Fibroblast of peridontal ligament (primary cell): Measurements from ENCODE around the gene STRA6.

ENCODE experiments used
- DNase-seq: peaks from one replicate; pipeline ENCODE4 v3.0.0-alpha.2; 2010; ENCODE audit errors: extremely low read depth

The STRA6 gene

GRCh38 chr15:74207652-74208440 is 5.3 kb upstream of the STRA6 start:
- no peak for DNase-seq

- peak; percentile 28 for DNase-seq
Measured at GRCh38 chr15:74206801-74207281, 4.3 kb upstream of the STRA6 start.

DNA sequence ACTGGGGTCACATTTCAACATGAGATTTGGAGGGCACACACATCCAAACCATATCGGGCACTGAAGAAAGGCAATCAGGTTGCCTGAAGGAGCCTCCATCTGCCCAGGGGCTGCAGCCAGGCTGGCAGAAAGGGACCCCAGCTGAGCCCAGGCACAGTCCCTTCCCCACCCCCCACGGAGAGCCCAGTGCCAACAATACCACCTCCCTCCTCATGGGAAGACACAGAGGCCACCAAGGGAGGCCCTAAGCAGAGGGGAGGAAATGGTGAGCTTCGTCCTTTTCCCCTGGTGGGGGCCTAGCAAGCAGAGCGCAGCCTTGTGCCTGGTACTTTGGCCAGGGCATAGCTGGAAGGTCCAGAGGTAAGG is 3.0 kb upstream of the STRA6 start:
- no peak for DNase-seq

DNA sequence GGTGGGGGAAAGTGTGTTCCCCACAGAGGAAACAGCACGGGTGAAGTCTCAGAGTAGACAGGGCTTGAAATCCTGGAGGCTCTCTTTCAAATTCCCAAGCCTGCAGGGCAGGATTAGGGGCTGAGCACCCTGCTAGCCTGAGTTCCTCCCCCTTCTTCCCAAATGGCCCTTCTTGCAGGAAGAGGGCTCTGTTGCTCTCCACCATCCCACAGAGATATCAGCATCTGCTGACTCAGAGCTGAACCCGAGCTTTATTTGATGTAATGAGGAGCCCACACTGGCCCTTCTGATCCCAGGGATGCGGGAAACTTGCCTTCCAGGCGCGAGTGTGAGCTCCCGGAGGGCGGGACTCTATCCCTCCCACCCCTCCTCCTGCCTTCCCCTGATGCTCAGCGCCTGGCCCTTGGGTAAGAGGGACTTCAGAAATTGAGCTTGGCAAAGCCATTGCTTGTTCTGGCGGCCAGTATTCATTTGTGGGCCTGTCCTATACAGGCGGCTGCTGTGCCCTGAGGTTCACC is 1.4 kb upstream of the STRA6 start:
- DNase-seq: peak; percentile 54

DNA sequence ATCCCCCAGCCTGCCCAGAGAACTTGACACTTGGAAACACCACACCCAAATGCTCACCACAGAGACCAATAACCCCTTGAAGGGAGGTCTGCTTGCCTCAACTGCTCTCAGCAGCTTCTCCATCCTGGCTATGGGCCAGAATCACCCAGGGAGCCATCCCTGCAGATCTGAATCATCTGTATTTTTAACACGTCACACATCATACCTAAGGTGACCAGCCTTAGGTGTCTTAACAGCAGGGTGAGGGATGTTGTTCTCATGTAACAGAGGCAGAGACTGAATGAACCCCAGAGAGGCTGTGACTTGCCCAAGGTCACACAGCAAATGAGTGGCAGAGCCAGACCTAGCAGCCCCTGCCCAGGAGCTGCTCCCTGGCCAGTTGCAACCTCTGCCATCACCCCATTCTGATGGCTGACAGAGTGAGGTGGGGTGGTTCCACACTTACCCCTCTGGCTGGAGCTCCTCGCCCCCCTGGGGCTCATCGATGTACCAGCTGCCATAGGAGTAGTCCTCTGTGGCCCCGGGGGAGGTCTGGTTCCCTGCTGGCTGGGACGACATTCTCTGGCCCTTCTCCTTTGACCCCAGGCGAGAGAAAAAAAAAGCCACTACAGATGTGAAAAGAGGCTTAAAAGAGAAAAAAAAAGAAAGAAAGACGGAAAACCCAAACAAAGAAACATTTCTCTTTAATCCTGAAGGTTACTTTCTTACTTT is 722 bp downstream of the STRA6 start:
- no peak for DNase-seq

DNA sequence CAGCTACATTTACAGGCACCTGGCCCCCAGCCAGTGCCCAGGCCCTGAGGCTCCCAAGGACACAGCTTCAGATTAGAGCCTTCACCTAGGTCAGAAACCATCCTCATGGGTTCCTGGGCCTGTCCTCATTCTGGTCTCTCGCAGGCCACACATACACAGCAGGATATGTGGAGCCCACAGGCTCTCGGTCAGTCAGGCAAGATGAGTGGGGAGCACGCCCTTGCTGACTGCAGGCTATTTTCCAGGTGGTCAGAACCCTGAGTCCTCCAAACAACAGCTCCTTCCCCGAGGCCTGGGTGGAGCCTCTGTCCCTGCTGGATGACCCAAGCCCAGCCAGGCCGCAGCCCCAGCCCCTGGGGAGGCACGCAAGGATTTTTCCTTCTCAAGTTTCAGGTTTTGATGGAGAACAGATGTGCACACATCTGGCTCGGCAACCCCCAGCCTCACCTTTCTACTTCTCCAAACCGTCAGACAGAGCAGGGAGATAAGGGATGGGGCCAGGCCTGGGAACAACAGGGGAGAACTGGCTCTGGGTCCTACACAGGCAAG is 1.6 kb downstream of the STRA6 start:
- DNase-seq: peak; percentile 32

DNA sequence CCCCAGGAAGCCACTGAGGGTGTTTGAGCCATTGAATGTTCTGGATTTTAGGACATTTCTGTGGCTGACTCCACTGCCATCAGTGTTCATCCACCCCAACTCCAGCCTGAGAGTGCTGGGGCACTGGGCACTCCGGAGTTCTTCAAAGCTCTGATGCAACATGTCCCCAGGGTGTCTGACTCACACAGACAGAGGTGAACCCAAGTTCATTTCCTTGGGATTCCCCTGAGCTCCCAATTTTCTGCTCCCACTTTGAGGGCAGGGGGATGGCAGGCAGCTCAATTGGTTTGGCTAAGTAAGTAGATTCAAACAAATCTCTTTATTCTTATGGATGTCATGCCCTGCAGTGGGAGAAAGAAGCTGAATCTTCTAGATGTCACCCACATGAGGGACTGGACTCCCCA is 2.2 kb downstream of the STRA6 start:
- peak; percentile 85 for DNase-seq

DNA sequence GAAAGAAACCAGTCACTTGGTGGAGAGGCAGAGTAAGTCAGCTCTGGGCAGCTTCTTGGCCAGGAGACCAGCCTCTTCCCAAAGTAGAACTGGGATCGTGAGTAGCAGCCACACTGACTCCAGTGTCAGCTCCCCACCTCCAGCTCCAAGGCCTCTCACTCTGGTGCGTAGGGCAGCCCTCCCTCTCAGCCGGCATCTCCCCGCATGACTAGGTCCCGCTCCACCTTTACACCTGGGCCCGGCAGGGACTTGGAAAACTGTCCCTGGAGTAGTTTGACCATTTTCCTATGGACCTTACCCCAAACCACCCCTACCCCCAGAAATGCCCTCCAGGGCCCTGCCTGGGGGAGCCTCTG is 3.3 kb downstream of the STRA6 start:
- DNase-seq: no peak

GRCh38 chr15:74197176-74197965 is 5.2 kb downstream of the STRA6 start:
- no peak for DNase-seq

DNA sequence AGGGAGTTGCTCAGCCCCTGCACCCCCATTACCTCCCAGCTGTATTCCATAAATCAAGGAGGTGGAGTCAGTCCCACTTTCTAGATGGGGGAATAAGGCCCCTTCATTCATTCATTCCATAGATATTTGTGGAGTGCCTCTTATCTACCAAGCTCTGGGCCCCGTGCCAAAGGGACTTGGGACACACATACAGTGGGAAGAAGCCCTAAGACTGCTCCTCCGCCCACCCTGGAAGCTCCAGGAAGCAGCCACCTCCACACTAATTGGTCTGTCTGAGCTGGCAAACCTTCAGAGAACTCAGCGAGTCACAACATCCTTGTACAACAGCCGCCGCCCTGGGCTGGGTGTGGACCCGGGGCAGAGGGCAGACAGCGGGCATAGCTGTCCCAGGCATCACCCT is 6.4 kb downstream of the STRA6 start:
- peak; percentile 58 for DNase-seq

DNA sequence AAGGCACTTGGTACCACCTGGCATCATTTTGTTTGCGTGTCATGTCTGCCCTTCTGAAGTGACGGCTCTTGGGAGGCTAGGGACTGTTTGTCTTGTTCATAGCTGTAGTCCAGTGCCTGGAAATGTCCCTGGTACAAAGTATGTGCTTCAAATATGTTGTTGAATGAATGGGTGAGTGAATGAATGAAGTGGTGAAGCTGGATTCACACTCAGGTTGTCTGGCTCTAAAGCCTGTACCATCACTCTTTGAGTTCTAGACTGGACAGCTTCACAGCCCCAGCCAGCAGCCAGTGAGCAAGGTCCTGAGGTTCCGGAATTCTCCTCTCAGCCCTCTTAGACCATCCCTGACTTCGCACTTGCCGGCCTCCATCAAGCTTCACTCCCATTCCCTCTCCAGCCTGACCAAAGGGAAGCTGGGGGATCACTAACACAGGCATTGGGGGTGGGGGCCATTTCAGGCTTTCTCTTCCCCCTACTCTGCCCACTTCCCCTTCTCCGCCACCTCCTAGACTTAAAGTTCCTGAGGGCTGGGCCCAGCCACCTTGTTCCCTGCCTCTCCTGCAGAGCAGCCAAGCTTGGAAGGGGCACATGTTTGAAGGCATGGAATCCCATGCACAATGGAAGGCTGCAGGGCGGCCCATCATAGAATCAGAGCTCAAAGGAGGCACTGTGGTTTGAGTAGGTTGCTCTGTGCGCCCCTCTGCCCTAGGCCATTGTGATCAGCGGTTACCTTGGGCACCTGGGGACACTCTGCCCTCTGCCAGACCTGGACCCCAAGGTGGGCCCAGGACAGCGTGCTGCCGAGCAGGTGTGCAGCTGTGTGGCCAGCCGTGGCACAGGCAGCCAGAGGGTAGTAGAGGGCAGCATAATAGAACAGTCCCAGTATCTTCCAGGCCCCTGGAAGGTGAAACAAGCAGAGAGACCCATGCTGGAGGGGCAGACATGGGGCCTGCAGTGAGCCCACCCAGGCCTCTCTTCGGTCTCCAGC is 7.7 kb downstream of the STRA6 start:
- DNase-seq: no peak

DNA sequence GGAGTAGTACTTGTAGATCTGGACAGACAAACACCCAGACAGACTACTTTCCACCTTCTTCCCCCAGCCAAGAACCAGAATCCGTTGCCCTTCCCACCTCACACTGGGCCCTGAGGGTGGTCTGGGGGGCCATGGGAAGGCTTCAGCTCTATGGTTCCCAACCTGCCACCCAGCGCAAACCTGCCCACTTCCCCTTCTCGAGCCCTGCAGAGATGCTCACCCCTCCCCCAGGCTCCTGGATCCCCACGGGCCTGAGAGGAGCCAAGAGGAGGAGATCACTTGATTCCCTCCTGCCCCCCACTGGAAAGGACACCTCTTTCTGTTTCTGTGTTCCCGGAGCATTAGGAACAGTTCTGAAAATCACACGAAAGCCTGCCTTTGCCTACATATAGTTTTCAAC is 8.7 kb downstream of the STRA6 start:
- DNase-seq: no peak

DNA sequence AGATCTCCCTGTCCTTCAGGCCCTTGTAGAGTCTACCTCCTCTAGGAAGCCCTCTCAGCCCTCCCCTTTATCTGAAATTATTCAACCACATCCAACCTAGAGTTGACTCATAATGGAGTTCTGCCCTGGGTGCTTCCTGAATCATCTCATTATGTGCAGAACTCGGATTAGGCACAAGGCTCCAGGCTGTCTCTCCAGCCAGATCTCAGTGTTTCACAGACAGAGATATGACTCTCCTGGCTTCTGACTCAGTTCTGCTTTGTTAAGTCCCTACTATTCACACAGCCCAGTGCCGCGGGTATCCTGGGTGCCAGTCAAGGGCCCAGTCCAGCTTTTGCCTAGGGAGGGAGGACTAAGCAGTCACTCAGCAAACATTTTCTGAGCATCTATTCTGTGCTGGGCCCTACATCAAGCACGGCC is 9.3 kb downstream of the STRA6 start:
- DNase-seq: peak; percentile 59

DNA sequence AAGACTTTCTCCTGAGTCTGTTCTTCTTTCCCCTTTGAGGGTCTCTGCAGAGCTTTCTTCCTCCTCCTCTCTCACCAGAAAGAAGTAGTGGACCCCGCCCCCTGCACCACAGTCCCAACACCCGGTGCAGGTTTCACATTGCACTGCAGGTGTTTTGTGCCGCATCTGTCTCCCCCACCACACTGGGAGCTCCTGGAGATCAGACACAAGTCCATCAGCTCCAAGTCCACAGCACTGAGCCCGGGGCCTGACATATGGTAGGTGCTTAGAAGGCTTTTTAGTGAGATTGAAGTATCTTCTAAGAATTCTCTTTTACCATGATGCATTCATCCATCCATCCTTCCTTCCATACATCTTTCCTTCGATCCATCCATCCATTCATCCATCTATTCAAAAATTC is 9.8 kb downstream of the STRA6 start:
- DNase-seq: no peak

DNA sequence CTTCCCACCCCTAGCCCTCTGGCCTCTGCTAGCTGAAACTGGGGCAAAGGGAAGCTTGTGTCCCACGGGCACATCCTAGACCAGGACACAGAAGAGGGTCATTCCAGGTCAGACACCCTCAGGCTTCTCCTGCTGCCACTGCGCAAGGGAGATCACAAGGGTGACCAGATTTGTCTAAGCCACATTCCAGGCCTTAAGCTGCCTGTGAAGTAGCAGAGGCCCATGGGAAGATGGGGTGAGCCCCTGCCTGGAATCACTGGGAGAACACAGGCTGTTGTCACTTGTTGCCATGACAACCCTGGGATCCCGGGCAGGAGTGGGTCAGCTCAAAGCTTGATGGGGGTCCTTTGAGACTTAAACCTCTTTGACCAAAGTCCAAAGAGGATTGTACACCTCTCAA is 10.8 kb downstream of the STRA6 start:
- no peak for DNase-seq

GRCh38 chr15:74188216-74188615 is 14.4 kb downstream of the STRA6 start:
- no peak for DNase-seq

- no peak for DNase-seq
Measured at GRCh38 chr15:74185710-74186348, 16.8 kb downstream of the STRA6 start.

GRCh38 chr15:74184582-74185091 is 17.9 kb downstream of the STRA6 start:
- no peak for DNase-seq

GRCh38 chr15:74182131-74182530 is 20.5 kb downstream of the STRA6 start:
- DNase-seq: no peak
